Fibroblast of the conjunctiva (primary cell): ENCODE measurements around the gene EGLN2.
A peak's percentile ranks its signal among the peaks of the same experiment; 100 is the strongest.
"Not testable (repeated sequence)": the region's sequence is repeated elsewhere in the genome, so short reads cannot be mapped to it uniquely, and the experiment has no call there.

ENCODE experiments used
- DNase-seq: peaks from one replicate; pipeline ENCODE4 v3.0.0-alpha.2; 2010; ENCODE audit warnings: low read depth

The EGLN2 gene

GRCh38 chr19:40802300-40803169, 3.5 kb downstream of the EGLN2 start:
- no peak for DNase-seq

DNA sequence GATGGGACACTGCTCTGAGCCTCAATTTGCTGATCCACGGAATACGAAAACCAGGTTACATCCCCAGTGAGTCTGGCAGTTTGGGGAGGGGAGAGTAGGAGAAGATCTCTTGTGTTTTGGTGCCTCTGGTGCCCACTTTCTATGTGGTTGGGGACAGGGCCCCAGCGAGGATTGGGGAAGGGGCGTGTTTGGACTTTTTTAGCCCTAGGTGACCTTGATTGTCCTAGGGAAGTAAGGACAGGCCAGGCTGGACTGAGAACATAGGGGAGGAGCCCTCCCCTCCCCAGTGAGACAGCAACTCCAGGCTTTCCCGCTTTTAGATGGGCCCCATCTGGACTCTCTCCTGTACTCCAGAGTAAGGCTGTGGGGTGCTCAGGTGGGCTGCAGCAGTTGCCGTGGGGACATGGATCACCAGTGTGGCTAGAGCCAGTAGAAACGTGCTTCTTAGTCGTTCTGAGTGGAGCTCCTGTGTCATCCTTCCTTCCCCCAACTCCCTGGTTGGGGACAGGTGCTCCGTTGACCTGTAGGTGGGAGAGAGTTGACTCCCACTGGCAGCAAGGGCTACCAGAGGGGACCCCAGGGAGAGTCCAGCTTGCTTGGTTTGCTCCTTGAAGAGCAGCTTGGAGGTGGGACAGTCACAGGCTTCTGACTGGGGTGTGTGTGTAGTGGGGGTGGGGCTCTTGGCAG, 4.3 kb downstream of the EGLN2 start:
- no peak for DNase-seq

DNA sequence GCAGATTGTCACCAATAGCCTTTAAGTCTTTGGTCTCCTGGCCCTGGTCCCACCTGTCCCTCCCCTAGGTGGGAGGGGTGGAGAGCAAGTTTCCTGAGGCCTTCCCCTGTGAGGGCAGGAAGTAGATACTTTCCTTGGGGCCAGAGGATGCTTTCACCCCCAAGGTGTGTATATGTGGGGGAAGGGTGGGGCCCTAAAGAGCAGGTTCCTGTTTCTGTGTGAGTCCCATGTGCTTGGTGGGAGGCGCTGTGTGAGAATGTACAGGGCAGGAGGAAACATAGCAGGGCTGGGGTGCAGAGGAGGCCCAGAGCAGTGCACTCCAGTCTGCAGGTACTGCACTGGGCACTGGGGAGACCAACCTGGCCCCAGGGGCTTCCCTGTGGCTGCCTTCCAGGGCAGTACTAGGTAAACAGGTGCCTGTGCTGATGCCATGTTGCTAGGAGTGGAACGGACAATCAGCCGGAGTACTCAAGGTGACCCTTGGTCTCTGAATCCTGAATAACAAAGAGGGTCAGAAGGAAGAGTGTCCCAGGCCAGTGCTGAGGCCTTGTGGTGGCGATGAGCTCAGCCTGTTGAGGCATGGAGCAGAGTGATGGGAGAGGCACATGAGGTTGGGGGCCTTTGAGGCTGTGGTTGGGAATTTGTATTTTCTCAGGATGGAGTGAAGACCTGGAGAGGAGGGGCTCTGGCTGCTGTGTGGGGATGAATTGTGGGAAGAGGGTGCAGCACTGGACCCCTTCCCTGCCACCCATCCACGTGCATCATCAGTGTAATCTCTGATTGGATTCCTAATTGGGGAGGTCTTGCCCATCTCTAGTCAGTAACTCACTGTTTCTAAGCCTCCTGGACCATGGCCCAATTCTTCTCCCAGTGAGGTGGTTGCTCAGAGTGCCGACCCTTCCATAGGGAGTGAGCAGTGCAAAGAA, 5.1 kb downstream of the EGLN2 start:
- no peak for DNase-seq

- no peak for DNase-seq
Observed at GRCh38 chr19:40804783-40805242, 5.8 kb downstream of the EGLN2 start.

GRCh38 chr19:40805258-40805868, 6.4 kb downstream of the EGLN2 start:
- no peak for DNase-seq

- DNase-seq: peak; percentile 95
Observed at GRCh38 chr19:40806423-40807146, 7.6 kb downstream of the EGLN2 start.

GRCh38 chr19:40807147-40808020, 8.4 kb downstream of the EGLN2 start:
- no peak for DNase-seq

GRCh38 chr19:40808021-40808325, 9.0 kb downstream of the EGLN2 start:
- DNase-seq: no peak

GRCh38 chr19:40808497-40808896, 9.5 kb downstream of the EGLN2 start:
- no peak for DNase-seq

- DNase-seq: no peak
Observed at GRCh38 chr19:40809358-40810086, 10.5 kb downstream of the EGLN2 start.

GRCh38 chr19:40810160-40810559, 11.2 kb downstream of the EGLN2 start:
- DNase-seq: no peak

- peak; percentile 71 for DNase-seq
Observed at GRCh38 chr19:40810649-40811408, 11.8 kb downstream of the EGLN2 start.

DNA sequence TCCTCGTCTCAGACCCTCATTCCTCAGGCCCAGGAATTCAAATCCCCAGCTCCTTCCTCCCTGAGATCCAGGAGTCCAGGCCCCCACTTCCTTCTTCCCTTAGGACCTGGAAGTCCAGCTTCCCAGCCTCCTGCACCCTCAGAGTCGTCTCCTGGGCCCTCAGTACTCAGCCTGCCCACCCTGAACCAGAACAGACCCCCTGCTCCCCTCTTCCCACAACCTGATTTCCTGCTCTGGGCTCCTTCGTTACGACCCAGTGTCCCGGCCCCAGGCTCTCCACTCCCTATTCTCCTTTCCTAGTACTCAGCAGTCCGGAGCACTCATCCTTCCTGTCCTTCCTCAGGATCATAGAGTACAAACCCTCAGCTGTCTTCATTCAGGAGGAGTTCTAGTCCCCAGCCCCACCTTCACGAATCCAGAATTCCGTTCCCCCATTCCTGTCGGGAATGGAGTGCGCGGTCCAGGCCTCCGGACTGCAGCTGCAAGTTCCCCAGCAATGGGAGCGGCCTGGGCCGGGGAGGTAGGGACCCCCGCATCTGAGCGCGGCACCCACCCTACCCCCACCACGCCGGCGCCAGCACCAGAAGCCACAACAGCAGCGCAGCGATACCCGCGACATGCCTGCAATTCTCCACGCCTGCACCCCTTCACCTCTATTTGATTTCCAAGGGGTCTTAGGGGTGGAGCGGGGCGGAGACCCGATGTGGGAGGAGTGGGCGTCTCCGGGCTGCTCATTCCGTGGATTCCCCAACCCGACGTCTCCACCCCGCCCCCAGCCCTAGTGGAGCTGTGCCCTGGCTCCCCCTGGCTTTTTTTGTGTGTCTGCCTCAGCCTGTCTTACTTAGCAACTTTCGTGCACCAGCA, 12.7 kb downstream of the EGLN2 start:
- no peak for DNase-seq

GRCh38 chr19:40812571-40812970, 13.6 kb downstream of the EGLN2 start:
- not testable (repeated sequence) for DNase-seq

DNA sequence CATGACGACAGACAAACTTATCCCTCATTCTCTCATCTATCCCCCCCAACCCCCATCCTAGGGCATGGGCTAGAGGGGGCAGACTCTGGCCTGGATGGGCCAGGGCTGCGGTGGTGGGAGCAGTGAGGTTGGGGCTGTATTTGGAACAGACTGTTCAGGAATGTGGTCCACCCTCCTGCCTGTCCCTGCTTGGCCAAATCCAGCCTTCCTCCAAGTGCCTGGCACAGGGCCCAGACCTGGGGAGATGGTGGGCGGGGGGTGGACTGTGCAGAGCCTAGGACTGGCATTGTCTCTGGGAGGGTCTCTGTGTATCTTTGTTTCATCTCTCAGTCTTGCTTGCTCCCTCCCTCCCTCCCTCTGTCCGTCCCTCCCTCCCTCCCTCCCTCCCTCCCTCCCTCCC, 14.2 kb downstream of the EGLN2 start:
- DNase-seq: no peak

GRCh38 chr19:40815223-40815622, 16.2 kb downstream of the EGLN2 start:
- no peak for DNase-seq

- DNase-seq: not testable (repeated sequence)
Observed at GRCh38 chr19:40818480-40819399, 19.7 kb downstream of the EGLN2 start.
